Naive B cell (primary cell): ENCODE measurements around the gene PCSK5. TPM values are rescaled to one million over a fixed set of nuclear protein-coding genes. Genes with fewer than 3 reads are reported as not detected.
A peak's percentile ranks its signal among the peaks of the same experiment; 100 is the strongest.

Experiments
- ATAC-seq, 2 donors: fragments of 150-1000 bp; cut with Tn5 transposase; 2 replicates each; pipeline ENCODE4 v1.10.0; 2021; ENCODE audit warnings: low read depth in 2 of 2, mild to moderate bottlenecking in 2 of 2, moderate library complexity in 2 of 2
- DNase-seq: peaks from one replicate; pipeline ENCODE4 v3.0.0; 2022
- H3K27ac Mint-ChIP-seq, 6 donors: one replicate each; pipeline ENCODE4 v1.8.0; 2020 to 2022; ENCODE audit warnings: mild to moderate bottlenecking in 6 of 6, mixed read lengths in 6 of 6, moderate library complexity in 5 of 6, inconsistent platforms in 2 of 6
- H3K27me3 Mint-ChIP-seq, 3 donors: one replicate each; pipeline ENCODE4 v1.8.0; 2021 to 2022; ENCODE audit warnings: mixed read lengths in 3 of 3, mild to moderate bottlenecking in 1 of 3
- H3K36me3 Mint-ChIP-seq, 2 donors: one replicate each; pipeline ENCODE4 v1.8.0; 2020 to 2022; ENCODE audit warnings: mixed read lengths in 2 of 2, inconsistent platforms in 1 of 2, mild to moderate bottlenecking in 1 of 2
- H3K4me1 Mint-ChIP-seq, 3 donors: one replicate each; pipeline ENCODE4 v1.8.0; 2020 to 2022; ENCODE audit warnings: mixed read lengths in 3 of 3, inconsistent platforms in 1 of 3, mild to moderate bottlenecking in 1 of 3, moderate library complexity in 1 of 3
- H3K4me3 Mint-ChIP-seq, 8 donors: one replicate each; pipeline ENCODE4 v1.8.0; 2020 to 2022; ENCODE audit warnings: mild to moderate bottlenecking in 8 of 8, mixed read lengths in 8 of 8, moderate library complexity in 8 of 8, inconsistent platforms in 2 of 8
- H3K9me3 Mint-ChIP-seq, 7 donors: one replicate each; pipeline ENCODE4 v1.8.0; 2020 to 2022; ENCODE audit warnings: mixed read lengths in 7 of 7, mild to moderate bottlenecking in 5 of 7, inconsistent platforms in 2 of 7, moderate library complexity in 1 of 7
- polyA plus RNA-seq, 6 donors: library from polyadenylated mRNA; unstranded; fragments of 300-500 nt; fragmentation: Illumina TruSeq; gene quantifications; one replicate each; pipeline ENCODE4 v1.2.3, GENCODE V29; 2021; ENCODE audit warnings: low read depth in 6 of 6

PCSK5 gene
- polyA plus RNA-seq, 6 donors from 2014 or later: 0.05 TPM; not detected in 5

- H3K9me3 Mint-ChIP-seq: peaks cover 0 to 8% (median 0%) of the 10 kb centered on the region in 7 donors
- H3K4me1 Mint-ChIP-seq: no peaks in the 10 kb centered on the region
- ATAC-seq: no peak
- H3K27me3 Mint-ChIP-seq: peaks cover 0 to 5% (median 0%) of the 10 kb centered on the region in 3 donors
- H3K36me3 Mint-ChIP-seq: no peaks in the 10 kb centered on the region
- no peak overlapping the region for H3K27ac Mint-ChIP-seq
- H3K4me3 Mint-ChIP-seq: no peak overlapping the region
- DNase-seq: no peak
Observed at GRCh38 chr9:75914002-75914401, 23.5 kb downstream of the PCSK5 start.

DNA sequence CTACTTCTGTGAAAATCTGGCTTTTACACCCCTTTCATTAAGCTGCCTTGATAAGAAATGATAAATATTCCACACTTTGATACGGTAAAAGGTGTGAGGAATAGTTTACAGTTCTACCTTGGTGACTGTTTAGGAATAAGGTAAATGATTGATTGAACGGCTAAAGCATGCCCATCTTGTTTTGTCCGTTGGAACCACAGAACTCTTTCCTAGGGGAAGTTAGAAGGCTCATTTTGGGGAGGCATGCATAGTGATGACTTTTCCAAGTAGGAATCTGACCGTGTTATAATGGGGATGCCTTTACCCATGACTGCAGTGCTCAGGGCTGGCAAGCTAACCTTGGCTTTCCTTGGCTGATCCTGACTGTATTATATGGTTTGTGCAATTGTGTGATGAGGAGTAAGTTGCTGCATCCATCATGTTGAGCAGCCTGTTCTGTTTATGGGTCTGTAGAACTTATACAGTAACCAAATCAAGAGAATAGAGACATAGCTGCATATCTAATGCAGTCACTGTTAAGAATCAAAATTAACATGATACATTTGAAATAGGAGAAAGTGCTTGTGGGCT lies 24.5 kb downstream of the PCSK5 start:
- ATAC-seq (no peak), DNase-seq (no peak)
- H3K4me3 Mint-ChIP-seq: no peak overlapping the region
- H3K27me3 Mint-ChIP-seq: peaks cover 0 to 5% (median 0%) of the 10 kb centered on the region in 3 donors
- H3K36me3 Mint-ChIP-seq: no peaks in the 10 kb centered on the region
- no peak overlapping the region for H3K27ac Mint-ChIP-seq
- H3K4me1 Mint-ChIP-seq: no peaks in the 10 kb centered on the region
- H3K9me3 Mint-ChIP-seq: peaks cover 0 to 8% (median 0%) of the 10 kb centered on the region in 7 donors

DNA sequence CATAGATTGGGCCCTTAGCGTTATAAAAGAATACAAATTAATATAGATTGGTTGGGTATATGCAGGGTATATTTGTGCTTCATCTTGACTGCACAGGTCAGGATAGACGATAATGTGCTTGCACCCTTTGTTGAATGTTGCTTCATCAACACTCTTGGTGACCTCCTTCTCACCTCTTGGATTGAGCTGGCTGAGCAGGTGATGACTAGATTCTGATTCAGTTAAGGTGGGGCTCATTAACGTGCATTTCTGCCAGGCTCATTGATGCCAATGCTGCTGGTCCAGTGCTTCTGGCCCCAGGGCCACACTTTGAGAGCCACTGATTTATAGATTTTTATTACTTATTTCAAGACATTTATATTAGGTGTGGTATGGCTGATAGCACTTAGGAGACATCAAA lies 27.7 kb downstream of the PCSK5 start:
- Mint-ChIP-seq H3K27me3 (no peaks in the 10 kb centered on the region), H3K27ac (no peak overlapping the region), H3K4me3 (no peak overlapping the region), H3K36me3 (no peaks in the 10 kb centered on the region), H3K9me3 (peaks cover 0 to 3% (median 0%) of the 10 kb centered on the region in 7 donors), H3K4me1 (no peaks in the 10 kb centered on the region)
- ATAC-seq: no peak
- DNase-seq: no peak

DNA sequence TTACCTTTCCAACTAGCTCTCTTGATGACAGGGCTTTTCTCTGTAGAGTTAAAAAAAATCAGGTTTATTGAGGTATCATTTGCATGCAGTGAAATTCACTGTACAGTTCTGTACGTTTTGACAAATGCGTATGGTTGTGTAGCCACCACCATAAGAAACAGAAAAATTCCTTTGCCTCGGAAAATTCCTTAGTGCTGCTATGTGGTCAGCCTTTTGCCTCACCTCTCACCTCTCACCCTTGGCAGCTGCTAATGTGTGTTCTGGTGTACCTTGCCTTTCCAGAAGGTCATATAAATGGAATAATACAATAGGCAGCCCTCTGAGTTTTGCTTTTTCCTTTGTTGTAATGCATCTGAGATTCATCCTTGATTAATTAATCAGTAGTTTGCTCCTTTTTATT lies 28.4 kb downstream of the PCSK5 start:
- no peaks in the 10 kb centered on the region for H3K27me3 Mint-ChIP-seq
- no peaks in the 10 kb centered on the region for H3K4me1 Mint-ChIP-seq
- DNase-seq: no peak
- peaks cover 0 to 4% (median 0%) of the 10 kb centered on the region in 7 donors for H3K9me3 Mint-ChIP-seq
- H3K27ac Mint-ChIP-seq: no peak overlapping the region
- ATAC-seq: no peak
- H3K4me3 Mint-ChIP-seq: no peak overlapping the region
- H3K36me3 Mint-ChIP-seq: no peaks in the 10 kb centered on the region

DNA sequence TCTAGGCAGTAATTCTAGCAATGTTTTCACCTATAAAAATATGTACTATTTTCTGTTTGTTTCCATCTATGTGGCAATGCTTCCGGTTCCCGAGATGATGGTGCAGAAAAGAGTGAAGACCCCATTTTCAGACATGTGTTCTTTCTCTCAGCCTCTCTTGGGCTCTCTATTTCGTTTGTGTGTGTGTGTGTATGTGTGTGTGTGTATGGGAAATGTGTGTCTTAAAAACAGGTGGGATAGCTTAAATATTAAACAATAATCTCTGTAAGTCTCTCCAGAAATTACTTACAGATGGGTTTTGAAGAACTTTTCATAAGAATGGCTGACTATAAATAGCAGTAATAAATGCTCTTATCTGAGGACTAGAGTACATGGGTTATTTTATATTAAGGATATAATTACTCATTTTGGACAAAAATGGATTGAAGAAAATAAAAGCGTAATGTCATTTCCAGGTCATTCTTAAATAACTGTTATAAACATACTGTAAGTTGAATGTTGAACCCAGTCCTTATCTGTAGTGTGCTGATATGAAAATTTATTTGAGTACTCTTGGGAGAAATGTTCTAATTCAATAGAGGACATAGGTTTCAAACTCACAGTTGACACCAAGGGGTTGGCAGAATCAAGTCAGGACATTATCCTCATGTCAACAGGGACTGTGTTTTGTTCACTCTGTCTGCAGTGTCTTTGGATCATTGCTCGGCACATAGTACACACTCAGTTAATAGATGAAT lies 31.1 kb downstream of the PCSK5 start:
- Mint-ChIP-seq H3K9me3 (peaks cover 0 to 5% (median 0%) of the 10 kb centered on the region in 7 donors), H3K27me3 (no peaks in the 10 kb centered on the region), H3K36me3 (no peaks in the 10 kb centered on the region), H3K27ac (no peak overlapping the region), H3K4me3 (no peak overlapping the region), H3K4me1 (no peaks in the 10 kb centered on the region)
- no peak for ATAC-seq
- no peak for DNase-seq

DNA sequence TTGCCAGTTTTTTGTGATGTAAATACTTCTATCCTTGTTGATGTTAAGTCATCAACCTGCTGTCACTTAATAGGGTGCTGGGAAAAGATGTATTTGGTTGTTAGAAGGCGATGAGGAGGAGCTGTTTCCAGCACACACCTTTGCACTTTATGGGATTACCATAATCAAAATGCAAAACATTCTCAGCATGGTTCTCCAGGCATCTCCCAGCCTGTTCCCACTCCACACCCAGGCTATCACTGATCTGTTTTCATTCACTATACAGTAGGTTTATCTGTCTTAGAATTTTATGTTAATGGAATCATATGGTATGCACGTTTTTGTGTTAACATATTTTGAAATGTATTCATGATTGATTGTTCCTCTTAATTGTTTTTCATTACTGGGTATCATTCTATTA lies 35.9 kb downstream of the PCSK5 start:
- Mint-ChIP-seq H3K4me1 (no peaks in the 10 kb centered on the region), H3K27me3 (no peaks in the 10 kb centered on the region), H3K9me3 (peaks cover 0 to 5% (median 0%) of the 10 kb centered on the region in 7 donors), H3K4me3 (no peak overlapping the region), H3K36me3 (no peaks in the 10 kb centered on the region), H3K27ac (no peak overlapping the region)
- ATAC-seq (no peak), DNase-seq (no peak)

- H3K9me3 Mint-ChIP-seq: peaks cover 0 to 5% (median 0%) of the 10 kb centered on the region in 7 donors
- H3K4me3 Mint-ChIP-seq: no peak overlapping the region
- no peaks in the 10 kb centered on the region for H3K36me3 Mint-ChIP-seq
- H3K4me1 Mint-ChIP-seq: no peaks in the 10 kb centered on the region
- DNase-seq (no peak), ATAC-seq (no peak)
- no peaks in the 10 kb centered on the region for H3K27me3 Mint-ChIP-seq
- H3K27ac Mint-ChIP-seq: no peak overlapping the region
Observed at GRCh38 chr9:75927356-75927755, 36.9 kb downstream of the PCSK5 start.

DNA sequence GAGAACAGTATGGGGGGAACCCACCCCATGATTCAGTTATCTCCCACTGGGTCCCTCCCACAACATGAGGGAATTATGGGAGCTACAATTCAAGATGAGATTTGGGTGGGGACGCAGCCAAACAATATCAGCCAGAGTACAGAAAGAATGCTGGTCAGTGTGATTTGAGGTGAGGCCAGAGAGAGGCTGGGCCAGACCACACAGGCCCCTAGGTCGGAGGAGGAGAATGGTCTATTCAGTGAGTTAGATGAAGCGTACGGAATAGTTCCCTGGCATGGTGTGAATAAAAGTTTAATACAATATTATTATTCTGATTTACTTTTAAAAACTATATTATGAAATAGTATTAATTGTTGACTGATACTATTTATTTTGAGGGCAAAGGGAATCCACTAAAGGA lies 39.7 kb downstream of the PCSK5 start:
- no peaks in the 10 kb centered on the region for H3K27me3 Mint-ChIP-seq
- no peak overlapping the region for H3K4me3 Mint-ChIP-seq
- no peak overlapping the region for H3K27ac Mint-ChIP-seq
- ATAC-seq (no peak), DNase-seq (no peak)
- no peaks in the 10 kb centered on the region for H3K36me3 Mint-ChIP-seq
- H3K4me1 Mint-ChIP-seq: no peaks in the 10 kb centered on the region
- H3K9me3 Mint-ChIP-seq: peaks cover 0 to 9% (median 0%) of the 10 kb centered on the region in 7 donors

DNA sequence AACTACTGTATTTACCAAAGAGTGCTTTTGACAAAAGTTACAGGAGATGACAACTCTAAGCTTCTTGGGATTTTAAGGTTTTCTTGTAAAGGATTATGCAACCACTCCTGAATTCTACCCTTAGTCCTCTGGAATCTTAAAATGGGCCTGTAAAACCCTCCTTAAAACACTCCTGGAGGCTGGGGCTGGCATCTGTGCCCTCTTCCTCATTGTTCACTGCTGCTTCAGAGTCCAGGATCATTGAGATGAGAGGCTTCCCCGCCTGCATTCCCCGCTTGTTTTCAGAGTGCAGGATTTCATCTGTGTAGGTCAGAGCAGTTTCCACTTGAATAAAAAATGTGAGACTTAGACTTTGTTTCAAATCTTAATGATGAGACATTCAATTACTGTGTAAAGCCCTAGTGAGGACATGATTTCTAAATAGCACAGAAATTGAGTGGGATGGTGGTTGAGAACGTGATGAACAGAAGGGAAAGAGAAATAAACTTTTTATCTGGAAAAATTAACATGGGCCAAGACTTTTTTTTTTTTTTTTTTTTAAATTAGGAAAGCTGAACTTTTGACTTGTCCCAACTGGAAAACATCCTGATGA lies 40.4 kb downstream of the PCSK5 start:
- no peak for DNase-seq

GRCh38 chr9:75933982-75934381 lies 43.5 kb downstream of the PCSK5 start:
- no peaks in the 10 kb centered on the region for H3K4me1 Mint-ChIP-seq
- no peak overlapping the region for H3K4me3 Mint-ChIP-seq
- H3K27me3 Mint-ChIP-seq: peaks cover 0 to 4% (median 0%) of the 10 kb centered on the region in 3 donors
- H3K27ac Mint-ChIP-seq: peak overlapping the region in 1 of 6 donors; percentile 45
- H3K36me3 Mint-ChIP-seq: no peaks in the 10 kb centered on the region
- no peak for DNase-seq
- H3K9me3 Mint-ChIP-seq: peaks cover 0 to 6% (median 0%) of the 10 kb centered on the region in 7 donors
- no peak for ATAC-seq

More for the DNA sequence above, 40.4 kb downstream of the PCSK5 start:
- H3K27ac Mint-ChIP-seq: no peak overlapping the region
- H3K36me3 Mint-ChIP-seq: no peaks in the 10 kb centered on the region
- no peak for ATAC-seq
- H3K9me3 Mint-ChIP-seq: peaks cover 0 to 6% (median 0%) of the 10 kb centered on the region in 7 donors
- no peak overlapping the region for H3K4me3 Mint-ChIP-seq
- H3K27me3 Mint-ChIP-seq: no peaks in the 10 kb centered on the region
- no peaks in the 10 kb centered on the region for H3K4me1 Mint-ChIP-seq

GRCh38 chr9:75935591-75935990 lies 45.1 kb downstream of the PCSK5 start:
- ATAC-seq: no peak
- Mint-ChIP-seq H3K4me3 (no peak overlapping the region), H3K36me3 (no peaks in the 10 kb centered on the region), H3K27ac (peak overlapping the region in 1 of 6 donors; percentile 52), H3K4me1 (no peaks in the 10 kb centered on the region), H3K27me3 (peaks cover 0 to 4% (median 0%) of the 10 kb centered on the region in 3 donors), H3K9me3 (peaks cover 0 to 6% (median 0%) of the 10 kb centered on the region in 7 donors)
- no peak for DNase-seq

GRCh38 chr9:75937521-75938258 lies 47.2 kb downstream of the PCSK5 start:
- Mint-ChIP-seq H3K4me3 (no peak overlapping the region), H3K9me3 (peaks cover 0 to 6% (median 0%) of the 10 kb centered on the region in 7 donors), H3K4me1 (no peaks in the 10 kb centered on the region), H3K27ac (no peak overlapping the region), H3K36me3 (no peaks in the 10 kb centered on the region), H3K27me3 (peaks cover 0 to 4% (median 0%) of the 10 kb centered on the region in 3 donors)
- no peak for ATAC-seq
- DNase-seq: no peak

- Mint-ChIP-seq H3K4me3 (no peak overlapping the region), H3K9me3 (peaks cover 0 to 3% (median 0%) of the 10 kb centered on the region in 7 donors), H3K27me3 (peaks cover 0 to 4% (median 0%) of the 10 kb centered on the region in 3 donors), H3K36me3 (no peaks in the 10 kb centered on the region), H3K4me1 (no peaks in the 10 kb centered on the region), H3K27ac (no peak overlapping the region)
- ATAC-seq (no peak), DNase-seq (no peak)
Observed at GRCh38 chr9:75938946-75939345, 48.5 kb downstream of the PCSK5 start.
